Thyroid gland (tissue), 4 donors: ENCODE results near the gene VSTM2B.

ENCODE experiments used
- POLR2A ChIP-seq, 2 donors: fragments of 450-650 bp; IDR thresholded peaks; one replicate each; pipeline ENCODE4 v1.6.1; 2017; ENCODE audit warnings: antibody characterized with exemption in 2 of 2, mild to moderate bottlenecking in 2 of 2, moderate library complexity in 1 of 2
- TF ChIP-seq, protein P1 (sequence below), 6 experiments: fragments of 200-600 bp in 3 of 6; fragments of 450-650 bp in 3 of 6; sonication (generic) in 3 of 6; IDR thresholded peaks; one replicate each; pipeline ENCODE4 v1.5.1; 2016 to 2019; ENCODE audit warnings: antibody characterized with exemption in 6 of 6, mild to moderate bottlenecking in 2 of 6, inconsistent platforms in 1 of 6, moderate library complexity in 1 of 6

DNA sequence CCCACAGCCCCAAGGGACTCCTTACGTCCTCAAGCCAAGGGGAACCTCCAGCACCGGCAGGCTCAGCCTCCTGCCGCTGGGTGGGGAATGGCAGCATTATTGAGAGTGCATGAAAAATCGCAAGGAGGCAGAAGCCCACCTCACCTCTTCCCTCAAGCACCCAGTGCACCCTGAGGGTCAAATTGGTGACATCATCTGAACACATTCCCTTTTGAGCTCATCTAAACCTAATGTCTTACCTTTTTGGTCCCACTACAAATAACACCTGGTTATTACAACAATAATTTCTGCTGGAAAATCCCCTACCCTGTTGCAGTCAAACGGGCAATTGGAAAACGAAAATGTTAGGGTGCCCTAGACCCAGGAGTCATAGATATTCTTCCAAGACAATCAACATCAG lies 68.1 kb downstream of the VSTM2B start:
- TF ChIP-seq, protein P1, sequence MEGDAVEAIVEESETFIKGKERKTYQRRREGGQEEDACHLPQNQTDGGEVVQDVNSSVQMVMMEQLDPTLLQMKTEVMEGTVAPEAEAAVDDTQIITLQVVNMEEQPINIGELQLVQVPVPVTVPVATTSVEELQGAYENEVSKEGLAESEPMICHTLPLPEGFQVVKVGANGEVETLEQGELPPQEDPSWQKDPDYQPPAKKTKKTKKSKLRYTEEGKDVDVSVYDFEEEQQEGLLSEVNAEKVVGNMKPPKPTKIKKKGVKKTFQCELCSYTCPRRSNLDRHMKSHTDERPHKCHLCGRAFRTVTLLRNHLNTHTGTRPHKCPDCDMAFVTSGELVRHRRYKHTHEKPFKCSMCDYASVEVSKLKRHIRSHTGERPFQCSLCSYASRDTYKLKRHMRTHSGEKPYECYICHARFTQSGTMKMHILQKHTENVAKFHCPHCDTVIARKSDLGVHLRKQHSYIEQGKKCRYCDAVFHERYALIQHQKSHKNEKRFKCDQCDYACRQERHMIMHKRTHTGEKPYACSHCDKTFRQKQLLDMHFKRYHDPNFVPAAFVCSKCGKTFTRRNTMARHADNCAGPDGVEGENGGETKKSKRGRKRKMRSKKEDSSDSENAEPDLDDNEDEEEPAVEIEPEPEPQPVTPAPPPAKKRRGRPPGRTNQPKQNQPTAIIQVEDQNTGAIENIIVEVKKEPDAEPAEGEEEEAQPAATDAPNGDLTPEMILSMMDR (IDR thresholded peaks at IDR 0.05) = no peak
- TF ChIP-seq POLR2A (IDR thresholded peaks at IDR 0.05) = no peak
